Dedifferentiated amniotic fluid mesenchymal stem cell (primary cell): Measurements from ENCODE around the gene ADGRG3.
"Not testable (repeated sequence)": the region's sequence is repeated elsewhere in the genome, so short reads cannot be mapped to it uniquely, and the experiment has no call there.

Experiments used
- DNase-seq: peaks from one replicate; pipeline ENCODE4 v3.0.0-alpha.2; 2016; ENCODE audit errors: extremely low spot score

The ADGRG3 gene

GRCh38 chr16:57697896-57698537 is 29.9 kb downstream of the ADGRG3 start:
- no peak for DNase-seq

DNA sequence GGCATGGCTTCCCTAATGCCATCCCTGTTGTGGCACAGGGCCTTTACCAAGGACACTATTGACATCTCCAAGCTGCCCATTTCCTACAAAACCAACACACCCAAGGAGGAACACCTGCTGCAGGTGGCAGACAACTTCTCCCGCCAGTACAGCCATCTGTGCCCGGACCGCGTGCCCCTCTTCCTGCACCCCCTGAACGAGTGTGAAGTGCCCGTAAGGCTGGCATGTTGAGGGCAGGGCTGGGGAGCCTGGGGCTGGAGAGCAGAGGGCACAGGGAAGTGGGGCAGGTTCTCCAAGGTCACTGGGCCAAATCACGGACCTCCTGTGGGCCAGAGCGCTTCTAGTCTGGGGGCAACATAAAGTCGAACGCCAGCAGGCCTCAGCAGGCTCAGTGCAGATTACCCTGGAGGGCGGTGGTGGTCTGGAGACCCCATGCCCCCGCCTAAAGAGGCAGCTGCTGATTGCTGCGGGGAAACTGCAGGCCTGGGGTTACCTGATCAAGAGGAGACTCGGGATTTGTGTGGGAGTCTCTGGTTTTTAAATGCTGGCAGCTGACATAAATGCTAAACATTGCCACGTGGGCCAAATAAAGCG is 30.8 kb downstream of the ADGRG3 start:
- DNase-seq = no peak

DNA sequence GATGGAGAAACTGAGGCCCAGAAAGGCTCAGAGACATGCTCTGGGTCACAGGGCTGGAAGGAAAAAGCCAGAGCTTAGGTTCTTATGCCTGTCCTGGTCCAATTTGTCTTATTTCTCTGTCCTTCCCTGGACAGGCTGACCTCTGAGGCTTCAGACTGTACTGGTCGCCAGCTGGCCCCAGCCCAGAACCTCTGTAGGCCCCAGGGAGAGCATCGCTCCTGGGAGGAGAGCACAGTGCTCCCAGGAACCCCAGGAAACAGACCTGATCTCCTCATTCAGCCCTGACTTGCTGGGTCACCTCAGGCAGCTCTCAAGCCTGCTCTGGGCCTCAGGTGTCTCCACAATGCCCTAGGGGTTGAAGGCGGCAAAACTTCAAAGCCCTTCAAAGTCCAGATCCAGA is 31.4 kb downstream of the ADGRG3 start:
- DNase-seq = no peak

DNA sequence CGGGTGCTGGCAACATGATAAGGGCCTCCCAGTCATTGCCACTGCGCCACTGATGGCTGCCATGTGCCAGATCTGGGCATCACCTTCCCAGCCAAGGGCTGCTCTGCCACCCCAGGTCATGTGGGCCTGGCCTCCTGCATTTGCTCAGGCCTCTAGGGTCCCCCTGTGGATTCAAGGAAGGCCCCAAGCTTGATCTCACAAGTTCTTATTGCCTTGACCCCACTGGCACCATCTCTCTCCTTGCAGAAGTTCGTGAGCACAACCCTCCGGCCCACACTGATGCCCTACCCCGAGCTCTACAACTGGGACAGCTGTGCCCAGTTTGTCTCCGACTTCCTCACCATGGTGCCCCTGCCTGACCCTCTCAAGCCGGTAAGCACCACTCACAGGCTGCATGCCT is 31.8 kb downstream of the ADGRG3 start:
- DNase-seq = no peak

- DNase-seq = no peak
These were observed 32.9 kb downstream of the ADGRG3 start for GRCh38 chr16:57700781-57701551.

GRCh38 chr16:57701759-57702371 is 33.8 kb downstream of the ADGRG3 start:
- DNase-seq = no peak

DNA sequence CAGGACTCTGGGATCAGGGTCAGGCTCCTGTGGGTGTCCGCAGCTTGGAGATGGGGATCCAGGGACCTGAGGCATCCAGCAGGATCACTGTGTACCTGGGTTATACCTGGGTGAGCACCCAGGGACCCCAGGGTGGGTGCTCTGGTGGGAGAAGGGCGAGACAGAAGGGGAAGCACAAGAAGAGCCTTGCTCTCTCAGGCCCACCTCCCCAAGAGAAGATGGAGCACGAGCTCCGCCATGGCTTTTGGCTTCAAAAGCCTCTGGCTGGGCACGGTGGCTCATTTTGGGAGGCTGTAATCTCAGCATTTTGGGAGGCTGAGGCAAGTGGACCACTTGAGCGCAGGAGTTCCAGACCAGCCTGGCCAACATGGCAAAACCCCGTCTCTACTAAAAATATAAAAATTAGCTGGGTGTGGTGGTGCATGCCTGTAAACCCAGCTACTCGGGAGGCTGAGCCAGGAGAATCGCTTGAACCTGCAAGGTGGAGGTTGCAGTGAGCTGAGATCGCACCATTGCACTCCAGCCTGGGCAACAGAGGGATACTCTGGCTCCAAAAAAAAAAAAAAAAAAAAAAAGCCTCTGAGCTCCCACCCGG is 35.4 kb downstream of the ADGRG3 start:
- no peak for DNase-seq

DNA sequence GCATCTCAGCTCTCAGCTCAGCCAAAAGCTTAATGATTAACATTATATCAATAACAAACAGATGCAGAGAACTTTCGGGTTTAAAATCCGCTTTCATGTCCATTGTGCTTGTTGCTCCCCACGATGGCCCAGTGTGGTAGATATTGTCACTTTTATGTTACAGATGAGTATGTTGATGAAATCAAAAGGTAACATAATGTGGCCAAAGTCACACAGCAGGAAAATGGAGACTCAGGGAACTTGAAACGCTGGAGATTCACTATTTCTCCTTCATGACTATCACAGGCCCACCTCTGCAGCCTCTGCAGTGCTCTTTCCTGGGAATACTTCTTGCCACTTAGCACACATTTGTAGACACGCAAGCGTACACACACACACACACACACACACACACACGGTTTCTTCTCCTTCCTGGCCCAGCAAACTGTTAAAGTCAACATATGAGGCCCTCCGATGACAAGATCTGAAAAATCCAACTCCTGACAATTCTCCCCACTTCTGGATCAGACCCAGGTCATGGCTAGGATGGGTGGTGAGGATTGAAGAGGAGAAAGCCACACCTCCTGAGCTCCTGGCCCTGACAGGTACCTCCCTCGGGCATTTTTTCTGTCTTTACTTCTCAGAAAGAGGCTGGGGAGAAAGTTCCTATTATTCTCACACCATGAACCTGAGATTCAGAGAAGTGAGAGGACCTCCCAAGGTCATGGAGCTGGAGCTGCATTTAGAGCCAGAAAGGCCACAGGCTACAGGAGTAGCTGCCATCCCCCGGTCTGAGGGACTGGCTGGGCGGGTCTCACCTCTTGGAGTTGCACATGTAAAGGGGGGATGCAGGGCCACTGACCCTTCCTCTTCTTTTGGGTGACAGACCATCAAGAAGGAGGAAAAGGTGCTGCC is 36.2 kb downstream of the ADGRG3 start:
- DNase-seq = no peak

DNA sequence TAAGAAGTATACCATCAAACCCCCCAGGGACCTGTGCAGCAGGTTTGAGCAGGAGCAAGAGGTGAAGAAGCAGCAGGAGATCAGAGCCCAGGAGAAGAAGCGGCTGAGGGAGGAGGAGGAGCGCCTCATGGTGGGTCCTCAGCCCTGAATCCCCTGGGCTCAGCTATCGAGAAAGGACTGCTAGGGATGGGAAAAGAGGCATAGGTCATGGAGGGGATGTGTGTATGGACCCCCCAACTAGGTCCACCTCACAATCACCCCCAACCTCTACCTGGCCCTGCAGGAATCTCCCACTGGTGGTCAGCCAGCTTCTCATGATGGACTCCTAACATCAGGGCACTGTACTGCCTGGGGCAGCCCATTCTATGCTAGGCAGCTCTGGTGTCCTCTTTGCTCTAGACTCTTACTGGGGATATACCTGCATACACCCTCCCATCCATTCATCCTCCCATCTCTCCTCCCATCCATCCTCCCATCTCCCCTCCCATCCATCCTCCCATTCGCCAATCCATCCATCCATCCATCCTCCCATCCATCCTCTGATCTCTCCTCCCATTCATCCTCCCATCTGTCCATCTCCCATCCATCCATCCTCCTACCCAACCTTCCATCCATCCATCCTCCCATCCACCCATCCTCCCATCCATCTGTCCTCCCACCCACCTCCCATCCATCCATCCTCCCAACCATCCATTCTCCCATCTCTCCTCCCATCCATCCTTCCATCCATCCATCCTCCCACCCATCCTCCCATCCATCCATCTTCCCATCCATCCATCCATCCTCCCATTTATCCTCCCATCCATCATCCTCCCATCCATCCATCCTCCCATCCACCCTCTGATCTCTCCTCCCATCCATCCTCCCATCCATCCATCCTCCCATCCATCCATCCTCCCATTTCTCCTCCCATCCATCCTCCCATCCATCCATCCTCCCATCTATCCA is 37.1 kb downstream of the ADGRG3 start:
- DNase-seq = no peak

GRCh38 chr16:57706717-57707116 is 38.6 kb downstream of the ADGRG3 start:
- DNase-seq = no peak

GRCh38 chr16:57707331-57707730 is 39.2 kb downstream of the ADGRG3 start:
- DNase-seq = no peak

- DNase-seq = no peak
These were observed 40.1 kb downstream of the ADGRG3 start for GRCh38 chr16:57708168-57708567.

DNA sequence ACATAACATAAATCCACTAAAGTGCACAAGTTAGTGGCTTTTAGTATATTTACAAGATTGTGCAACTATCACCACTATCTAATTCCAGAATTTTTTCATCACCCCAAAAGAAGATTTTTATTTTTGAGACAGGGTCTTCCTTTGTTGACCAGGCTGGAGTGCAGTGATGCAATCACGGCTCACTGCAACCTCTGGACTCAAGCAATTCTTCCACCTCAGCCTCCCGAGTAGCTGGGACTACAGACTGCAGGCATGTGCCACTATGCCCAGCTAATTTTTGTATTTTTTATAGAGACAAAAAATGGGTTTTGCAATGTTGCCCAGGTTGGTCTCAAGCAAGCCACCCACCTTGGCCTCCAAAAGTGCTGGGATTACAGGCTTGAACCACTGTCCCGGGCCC is 41.6 kb downstream of the ADGRG3 start:
- DNase-seq = no peak

GRCh38 chr16:57711346-57711745 is 43.2 kb downstream of the ADGRG3 start:
- DNase-seq = no peak

DNA sequence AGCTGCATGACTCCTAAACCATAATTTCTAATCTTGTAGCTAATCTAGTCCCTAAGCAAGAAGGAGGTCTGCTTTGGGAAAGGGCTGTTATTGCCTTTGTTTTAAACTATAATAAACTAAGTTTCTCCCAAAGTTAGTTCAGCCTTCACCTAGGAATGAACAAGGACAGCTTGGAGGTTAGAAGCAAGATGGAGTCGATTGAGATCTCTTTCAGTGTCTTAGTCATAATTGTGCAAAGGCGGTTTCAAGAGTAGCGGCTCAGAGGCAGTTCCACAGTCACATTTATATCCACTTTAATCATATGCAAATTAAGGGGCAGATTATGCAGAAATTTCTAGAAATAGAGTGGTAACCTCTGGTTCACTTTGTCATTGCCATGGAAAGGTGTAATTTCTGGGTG is 43.9 kb downstream of the ADGRG3 start:
- DNase-seq = no peak

GRCh38 chr16:57712569-57712968 is 44.5 kb downstream of the ADGRG3 start:
- not testable (repeated sequence) for DNase-seq

DNA sequence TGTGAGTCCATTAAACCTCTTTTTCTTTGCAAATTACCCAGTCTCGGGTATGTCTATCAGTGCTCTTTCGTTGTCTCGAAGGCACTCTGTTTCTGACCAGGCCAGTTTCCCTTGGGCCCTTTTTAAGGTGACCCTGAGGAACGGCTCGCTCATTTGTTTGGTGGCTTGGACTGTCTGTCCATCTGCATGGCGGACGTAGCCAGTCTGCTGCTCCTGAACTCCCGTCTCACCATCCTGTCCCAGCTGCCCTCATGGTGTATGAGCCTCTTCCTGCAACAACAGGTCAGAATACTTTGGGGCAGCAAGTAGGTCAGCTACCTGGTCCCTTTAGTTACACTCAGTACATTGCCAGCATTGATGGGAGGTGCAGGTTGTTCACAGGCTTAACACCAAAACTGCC is 45.5 kb downstream of the ADGRG3 start:
- DNase-seq = no peak

DNA sequence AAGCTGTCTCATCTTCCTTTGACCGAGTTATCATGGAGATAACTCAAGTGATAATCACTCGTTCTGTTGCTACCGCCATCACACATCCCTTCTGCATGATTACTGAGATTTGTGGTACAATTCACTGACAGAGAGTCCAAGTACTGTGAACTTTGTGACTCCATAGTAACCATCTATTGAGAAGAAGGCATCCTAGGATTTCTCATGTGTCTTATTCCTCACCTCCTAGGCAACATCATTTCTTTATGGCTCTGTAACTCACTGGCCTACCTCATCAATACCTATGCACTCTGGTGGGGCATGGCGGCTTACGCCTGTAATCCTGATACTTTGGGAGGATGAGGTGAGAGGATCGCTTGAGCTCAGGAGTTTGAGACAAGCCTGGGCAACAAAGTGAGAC is 45.9 kb downstream of the ADGRG3 start:
- DNase-seq = no peak

- DNase-seq = no peak
These were observed 52.1 kb downstream of the ADGRG3 start for GRCh38 chr16:57720142-57720575.
